NCI-H1436 (cell line): ENCODE measurements around the gene MOB4.
"Not testable (repeated sequence)": the region's sequence is repeated elsewhere in the genome, so short reads cannot be mapped to it uniquely, and the experiment has no call there.

Source experiments
- DNase-seq: peaks from one replicate; lab custom pipeline; 2025; lab: John Stamatoyannopoulos, UW

The MOB4 gene

GRCh38 chr2:197515739-197516392, at the start of gene MOB4:
MOB4 (plus strand) TSS chr2:197516066; CDS start chr2:197516087, 21 bp downstream.
- peak; percentile 90 for DNase-seq

GRCh38 chr2:197472166-197472565, 43.7 kb upstream of the MOB4 start:
- no peak for DNase-seq

GRCh38 chr2:197477797-197478196, 38.1 kb upstream of the MOB4 start:
- no peak for DNase-seq

GRCh38 chr2:197480165-197481036, 35.5 kb upstream of the MOB4 start:
- no peak for DNase-seq

- DNase-seq, result not testable (repeated sequence)
Measured at GRCh38 chr2:197484248-197484647, 31.6 kb upstream of the MOB4 start.

GRCh38 chr2:197486175-197486574, 29.7 kb upstream of the MOB4 start:
- no peak for DNase-seq

- DNase-seq, result no peak
Measured at GRCh38 chr2:197487385-197487784, 28.5 kb upstream of the MOB4 start.

GRCh38 chr2:197495433-197496134, 20.3 kb upstream of the MOB4 start:
- no peak for DNase-seq

GRCh38 chr2:197496695-197497094, 19.2 kb upstream of the MOB4 start:
- no peak for DNase-seq

- no peak for DNase-seq
Measured at GRCh38 chr2:197497326-197497725, 18.5 kb upstream of the MOB4 start.

GRCh38 chr2:197498235-197498936, 17.5 kb upstream of the MOB4 start:
- DNase-seq, result no peak

- DNase-seq, result no peak
Measured at GRCh38 chr2:197498937-197499593, 16.8 kb upstream of the MOB4 start.

GRCh38 chr2:197499594-197500502, 16.0 kb upstream of the MOB4 start, which contains the start of the genes HSPD1 and HSPE1:
HSPD1 (minus strand) TSS chr2:197499840; CDS start chr2:197498848, 992 bp downstream.
HSPE1 (plus strand) TSS chr2:197500379; CDS start chr2:197500437, 58 bp downstream.
- peak; percentile 97 for DNase-seq

- DNase-seq, result no peak
Measured at GRCh38 chr2:197500503-197501131, 15.2 kb upstream of the MOB4 start.

- no peak for DNase-seq
Measured at GRCh38 chr2:197502201-197502600, 13.7 kb upstream of the MOB4 start.

- no peak for DNase-seq
Measured at GRCh38 chr2:197502685-197503084, 13.2 kb upstream of the MOB4 start.

GRCh38 chr2:197504000-197504399, 11.9 kb upstream of the MOB4 start:
- no peak for DNase-seq

GRCh38 chr2:197504512-197504911, 11.4 kb upstream of the MOB4 start:
- no peak for DNase-seq

- DNase-seq, result no peak
Measured at GRCh38 chr2:197506658-197507057, 9.2 kb upstream of the MOB4 start.

GRCh38 chr2:197513915-197514314, 2.0 kb upstream of the MOB4 start:
- no peak for DNase-seq
